NCI-H1092 treated with DMSO at 0.1 percent for 48 hours (cell line): ENCODE measurements around the gene LASP1NB.

Source experiments
- DNase-seq: peaks from one replicate; lab custom pipeline; 2025; lab: John Stamatoyannopoulos, UW

The LASP1NB gene

GRCh38 chr17:38925263-38925995 lies at the start of gene LASP1NB:
LASP1NB (plus strand) TSS chr17:38925614.
- DNase-seq: no peak

- no peak for DNase-seq
Measured at GRCh38 chr17:38877130-38877851, 48.1 kb upstream of the LASP1NB start.

- DNase-seq: no peak
Measured at GRCh38 chr17:38879878-38880665, 45.3 kb upstream of the LASP1NB start.

- no peak for DNase-seq
Measured at GRCh38 chr17:38881600-38882191, 43.7 kb upstream of the LASP1NB start.

- DNase-seq: no peak
Measured at GRCh38 chr17:38882870-38883269, 42.5 kb upstream of the LASP1NB start.

- no peak for DNase-seq
Measured at GRCh38 chr17:38883592-38884526, 41.6 kb upstream of the LASP1NB start.

GRCh38 chr17:38885044-38885727 lies 40.2 kb upstream of the LASP1NB start:
- DNase-seq: no peak

- no peak for DNase-seq
Measured at GRCh38 chr17:38885728-38886642, 39.4 kb upstream of the LASP1NB start.

GRCh38 chr17:38886643-38887010 lies 38.8 kb upstream of the LASP1NB start:
- no peak for DNase-seq

GRCh38 chr17:38888842-38889241 lies 36.6 kb upstream of the LASP1NB start:
- no peak for DNase-seq

GRCh38 chr17:38889745-38890409 lies 35.5 kb upstream of the LASP1NB start:
- DNase-seq: no peak

GRCh38 chr17:38890410-38890746 lies 35.0 kb upstream of the LASP1NB start:
- DNase-seq: no peak

GRCh38 chr17:38891441-38891840 lies 34.0 kb upstream of the LASP1NB start:
- DNase-seq: no peak

GRCh38 chr17:38892083-38892482 lies 33.3 kb upstream of the LASP1NB start:
- no peak for DNase-seq

GRCh38 chr17:38892620-38893019 lies 32.8 kb upstream of the LASP1NB start:
- DNase-seq: no peak

- DNase-seq: no peak
Measured at GRCh38 chr17:38893113-38893512, 32.3 kb upstream of the LASP1NB start.

- no peak for DNase-seq
Measured at GRCh38 chr17:38893607-38894006, 31.8 kb upstream of the LASP1NB start.

GRCh38 chr17:38894276-38894675 lies 31.1 kb upstream of the LASP1NB start:
- no peak for DNase-seq

GRCh38 chr17:38896346-38896954 lies 29.0 kb upstream of the LASP1NB start:
- DNase-seq: no peak
